ENCODE results near the gene ZBTB48.

GRCh38 chr1:6570100-6570499 is 9.7 kb upstream of the ZBTB48 start:
- TF ChIP-seq, protein P1, sequence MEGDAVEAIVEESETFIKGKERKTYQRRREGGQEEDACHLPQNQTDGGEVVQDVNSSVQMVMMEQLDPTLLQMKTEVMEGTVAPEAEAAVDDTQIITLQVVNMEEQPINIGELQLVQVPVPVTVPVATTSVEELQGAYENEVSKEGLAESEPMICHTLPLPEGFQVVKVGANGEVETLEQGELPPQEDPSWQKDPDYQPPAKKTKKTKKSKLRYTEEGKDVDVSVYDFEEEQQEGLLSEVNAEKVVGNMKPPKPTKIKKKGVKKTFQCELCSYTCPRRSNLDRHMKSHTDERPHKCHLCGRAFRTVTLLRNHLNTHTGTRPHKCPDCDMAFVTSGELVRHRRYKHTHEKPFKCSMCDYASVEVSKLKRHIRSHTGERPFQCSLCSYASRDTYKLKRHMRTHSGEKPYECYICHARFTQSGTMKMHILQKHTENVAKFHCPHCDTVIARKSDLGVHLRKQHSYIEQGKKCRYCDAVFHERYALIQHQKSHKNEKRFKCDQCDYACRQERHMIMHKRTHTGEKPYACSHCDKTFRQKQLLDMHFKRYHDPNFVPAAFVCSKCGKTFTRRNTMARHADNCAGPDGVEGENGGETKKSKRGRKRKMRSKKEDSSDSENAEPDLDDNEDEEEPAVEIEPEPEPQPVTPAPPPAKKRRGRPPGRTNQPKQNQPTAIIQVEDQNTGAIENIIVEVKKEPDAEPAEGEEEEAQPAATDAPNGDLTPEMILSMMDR (IDR thresholded peaks at IDR 0.05): no peak
- TF ChIP-seq POLR2A (IDR thresholded peaks at IDR 0.05): no peak

Data from stomach (tissue), 4 donors.